HG03108 (cell line): ENCODE data around the gene DYRK1A.

Experiments
- ATAC-seq: cut with Tn5 transposase; IDR thresholded peaks from one replicate; pipeline ENCODE4 v1.9.1; 2021; ENCODE audit warnings: moderate library complexity; ENCODE audit not compliant: unreplicated experiment

Gene DYRK1A

GRCh38 chr21:37364722-37365121, 1.9 kb upstream of the DYRK1A start:
- ATAC-seq: no peak

- peak; percentile 24 for ATAC-seq
These were observed 774 bp upstream of the DYRK1A start for GRCh38 chr21:37365517-37366481.

GRCh38 chr21:37367336-37367702, 746 bp downstream of the DYRK1A start:
- no peak for ATAC-seq

GRCh38 chr21:37367703-37368540, 1.3 kb downstream of the DYRK1A start:
- no peak for ATAC-seq

GRCh38 chr21:37368541-37369279, 2.1 kb downstream of the DYRK1A start:
- ATAC-seq: no peak

GRCh38 chr21:37369307-37369854, 2.8 kb downstream of the DYRK1A start:
- ATAC-seq: no peak

GRCh38 chr21:37370152-37371040, 3.8 kb downstream of the DYRK1A start:
- peak; percentile 23 for ATAC-seq

GRCh38 chr21:37371041-37371397, 4.4 kb downstream of the DYRK1A start:
- no peak for ATAC-seq

- no peak for ATAC-seq
These were observed 5.7 kb downstream of the DYRK1A start for GRCh38 chr21:37372127-37372731.

GRCh38 chr21:37372951-37373350, 6.4 kb downstream of the DYRK1A start:
- no peak for ATAC-seq

- no peak for ATAC-seq
These were observed 7.0 kb downstream of the DYRK1A start for GRCh38 chr21:37373539-37373938.

- ATAC-seq: no peak
These were observed 7.5 kb downstream of the DYRK1A start for GRCh38 chr21:37374027-37374426.

GRCh38 chr21:37375866-37376574, 9.4 kb downstream of the DYRK1A start:
- ATAC-seq: no peak

- no peak for ATAC-seq
These were observed 12.1 kb downstream of the DYRK1A start for GRCh38 chr21:37378700-37379139.

GRCh38 chr21:37380349-37381323, 14.1 kb downstream of the DYRK1A start:
- ATAC-seq: no peak

- no peak for ATAC-seq
These were observed 15.5 kb downstream of the DYRK1A start for GRCh38 chr21:37381883-37382585.

GRCh38 chr21:37383086-37383485, 16.5 kb downstream of the DYRK1A start:
- no peak for ATAC-seq
